ENCODE measurements around the gene GABARAPL2.
A peak's percentile ranks its signal among the peaks of the same experiment; 100 is the strongest.
"Not testable (repeated sequence)": the region's sequence is repeated elsewhere in the genome, so short reads cannot be mapped to it uniquely, and the experiment has no call there.

GABARAPL2 gene

DNA sequence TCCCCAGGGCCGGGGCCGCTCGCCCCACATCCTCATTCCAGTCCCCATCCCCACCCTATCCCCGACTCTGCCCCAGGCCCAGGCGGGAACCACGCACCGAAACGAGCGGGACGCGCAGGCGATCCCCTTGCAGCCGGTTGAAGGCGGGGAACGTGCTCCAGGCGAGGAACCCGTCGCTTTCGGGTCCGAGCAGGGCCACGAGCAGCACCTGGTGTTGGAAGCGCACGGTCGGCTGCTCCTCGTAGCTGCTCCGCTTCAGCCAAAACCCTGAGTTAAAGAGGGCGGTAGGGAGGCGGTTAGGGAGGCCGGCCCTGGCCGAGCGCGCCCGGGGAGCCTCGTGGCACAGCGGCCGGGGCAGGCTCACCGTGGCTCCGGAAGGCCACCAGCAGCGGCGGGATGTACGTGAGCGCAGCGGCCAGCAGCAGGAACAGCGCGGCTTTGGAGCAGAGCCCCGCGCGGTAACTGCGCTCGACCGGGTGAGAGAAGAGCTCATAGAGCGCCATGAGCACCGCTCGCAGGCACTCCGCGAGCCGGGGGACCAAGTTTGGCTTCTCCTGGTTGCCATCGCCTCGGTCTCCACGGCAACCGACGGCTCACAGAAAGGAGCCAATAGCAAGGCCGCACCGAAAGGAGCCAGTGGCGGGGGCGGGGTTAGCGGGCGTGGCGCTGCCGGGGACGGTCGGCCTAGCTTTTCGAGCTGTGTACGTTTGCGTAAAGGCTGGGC is 10.3 kb upstream of the GABARAPL2 start, which contains the start of gene TMEM231:
Gene TMEM231 (minus strand): TSS at position 546 of the 724 bp plus-strand sequence. CDS start 43 bp downstream, at position 503.
- peak; percentile 97 for DNase-seq

DNA sequence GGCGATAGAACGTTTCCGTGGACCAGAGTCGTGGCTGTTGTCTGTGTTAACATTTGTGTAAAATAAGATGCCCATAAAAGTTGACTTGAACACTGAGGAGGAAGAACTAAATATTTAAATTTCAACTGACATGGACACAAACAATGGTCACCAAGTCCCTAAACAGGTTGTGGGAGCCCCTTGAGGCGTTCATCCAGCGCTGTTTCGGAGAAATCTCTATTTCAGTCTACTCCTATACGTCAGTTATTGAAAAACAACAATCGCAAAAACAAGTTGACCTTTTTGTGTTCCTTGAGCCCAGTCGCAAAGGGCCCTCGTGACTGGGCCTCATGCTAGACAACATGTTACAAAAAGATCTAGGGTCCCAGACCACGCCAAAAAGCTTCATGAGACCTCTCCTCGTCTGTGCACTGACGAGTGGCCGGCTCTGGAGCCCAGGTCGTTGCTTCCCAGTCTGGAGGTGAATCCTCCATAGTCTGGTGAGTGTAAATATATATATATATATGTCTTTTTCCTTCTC is 9.7 kb upstream of the GABARAPL2 start:
- DNase-seq = no peak

DNA sequence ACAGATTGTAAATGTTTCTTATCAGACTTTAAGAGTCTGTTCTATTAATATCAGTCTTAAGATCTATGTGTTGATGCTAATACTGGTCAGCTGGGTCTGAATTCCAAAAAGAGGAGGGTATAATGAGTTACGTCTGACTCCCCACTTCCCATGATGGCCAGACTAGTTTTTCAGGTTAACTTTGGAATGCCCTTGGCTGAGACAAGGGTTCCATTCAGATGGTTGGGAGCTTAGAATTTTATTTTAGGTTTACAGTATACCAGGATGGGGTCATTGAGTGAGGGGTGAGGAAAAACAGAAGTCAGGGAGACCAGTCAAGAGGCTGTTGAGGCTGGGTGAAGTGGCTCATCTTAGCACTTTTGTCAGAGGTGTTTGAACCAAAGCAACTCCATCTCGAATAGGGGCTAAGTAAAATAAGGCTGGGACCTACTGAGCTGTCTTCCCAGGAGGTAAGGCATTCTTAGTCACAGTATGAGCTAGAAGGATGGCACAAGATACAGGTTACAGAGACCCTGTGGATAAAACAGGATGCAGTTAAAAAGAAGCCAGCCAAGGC is 7.3 kb upstream of the GABARAPL2 start:
- DNase-seq = no peak

DNA sequence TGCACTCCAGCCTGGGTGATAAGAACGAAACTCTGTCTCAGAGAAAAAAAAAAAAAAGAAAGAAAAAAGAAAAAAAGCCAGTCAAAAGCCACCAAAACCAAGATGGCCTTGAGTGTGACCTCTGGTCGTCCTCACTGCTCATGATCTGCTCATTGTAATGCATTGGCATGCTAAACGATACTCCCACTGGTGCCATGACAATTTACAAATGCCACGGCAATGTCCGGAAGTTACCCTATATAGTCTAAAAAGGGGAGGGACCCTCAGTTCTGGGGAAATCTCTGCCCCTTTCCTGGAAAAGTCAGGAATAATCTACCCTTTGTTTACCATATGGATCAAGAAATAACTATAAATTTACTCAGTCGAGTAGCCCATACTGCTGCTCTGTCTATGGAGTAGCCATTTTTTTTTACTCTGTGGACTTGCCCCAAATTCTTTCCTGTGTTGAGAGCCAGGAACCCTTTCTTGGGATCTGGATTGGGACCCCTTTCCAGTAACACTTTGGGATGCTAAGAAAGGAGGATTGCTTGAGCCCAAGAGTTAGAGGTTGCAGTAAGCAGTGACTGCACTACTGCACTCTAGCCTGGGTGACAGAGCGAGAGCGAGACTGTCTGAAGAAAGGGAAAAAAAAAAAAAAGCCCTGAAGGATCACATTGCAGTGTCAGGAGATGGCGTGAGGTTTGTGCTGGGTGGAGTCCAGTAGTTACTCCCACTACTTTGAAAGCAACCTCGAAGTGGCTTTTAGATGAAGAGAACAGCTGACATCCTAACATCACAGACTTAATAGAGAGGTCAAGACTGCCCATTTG is 6.4 kb upstream of the GABARAPL2 start:
- no peak for DNase-seq

DNA sequence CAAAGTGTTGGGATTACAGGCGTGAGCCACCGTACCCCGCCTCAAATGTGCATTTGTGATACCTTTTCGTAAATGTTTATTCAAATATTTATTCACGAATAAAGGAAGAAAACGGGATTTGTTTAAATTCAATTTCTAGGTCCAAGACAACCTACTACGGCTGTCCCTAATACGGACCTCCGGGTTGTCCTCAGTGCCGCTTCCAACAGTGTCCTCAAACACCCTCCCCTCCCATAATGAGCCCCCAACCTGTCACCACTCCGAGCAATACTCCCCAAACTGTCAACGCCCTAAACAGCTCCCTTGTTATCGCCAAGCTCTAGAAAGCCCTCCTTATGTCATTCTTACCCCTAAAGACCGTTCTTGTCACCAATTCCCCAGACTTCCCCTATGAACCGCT is 539 bp upstream of the GABARAPL2 start:
- no peak for DNase-seq

DNA sequence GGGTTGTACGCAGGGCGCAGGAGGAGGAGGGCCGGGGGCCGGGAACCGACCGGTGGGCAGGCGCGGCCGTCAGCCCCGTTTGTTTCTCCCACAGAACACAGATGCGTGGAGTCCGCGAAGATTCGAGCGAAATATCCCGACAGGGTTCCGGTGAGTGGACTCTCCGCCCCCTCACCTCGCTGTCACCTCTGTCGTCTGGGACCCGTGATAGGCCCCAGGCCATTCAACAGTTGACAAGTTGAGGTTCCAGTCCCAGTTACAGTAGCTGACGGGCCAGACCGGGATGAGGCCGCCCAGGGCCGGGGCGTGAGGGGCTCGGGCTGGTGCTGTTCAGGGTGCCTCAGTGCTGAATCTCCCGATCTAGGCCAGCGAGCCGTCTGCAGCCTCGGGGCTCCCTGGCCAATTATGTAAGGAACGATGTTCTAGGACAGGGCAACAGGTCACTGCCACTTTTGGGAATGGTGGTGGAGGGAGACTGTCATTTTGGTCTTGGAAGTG is 628 bp downstream of the GABARAPL2 start:
- DNase-seq = no peak

DNA sequence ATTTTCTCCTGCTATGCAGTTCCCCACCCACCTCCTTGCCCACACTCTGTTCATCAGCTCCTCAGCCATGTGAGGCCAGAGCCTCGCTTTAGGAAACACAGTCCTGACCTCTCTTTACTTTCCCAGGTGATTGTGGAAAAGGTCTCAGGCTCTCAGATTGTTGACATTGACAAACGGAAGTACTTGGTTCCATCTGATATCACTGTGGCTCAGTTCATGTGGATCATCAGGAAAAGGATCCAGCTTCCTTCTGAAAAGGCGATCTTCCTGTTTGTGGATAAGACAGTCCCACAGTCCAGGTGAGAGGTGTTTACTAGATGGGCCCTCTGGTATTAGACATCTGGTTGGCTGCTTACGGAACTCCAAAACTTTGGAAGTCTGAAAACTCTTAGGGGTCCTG is 1.7 kb downstream of the GABARAPL2 start:
- DNase-seq = no peak

DNA sequence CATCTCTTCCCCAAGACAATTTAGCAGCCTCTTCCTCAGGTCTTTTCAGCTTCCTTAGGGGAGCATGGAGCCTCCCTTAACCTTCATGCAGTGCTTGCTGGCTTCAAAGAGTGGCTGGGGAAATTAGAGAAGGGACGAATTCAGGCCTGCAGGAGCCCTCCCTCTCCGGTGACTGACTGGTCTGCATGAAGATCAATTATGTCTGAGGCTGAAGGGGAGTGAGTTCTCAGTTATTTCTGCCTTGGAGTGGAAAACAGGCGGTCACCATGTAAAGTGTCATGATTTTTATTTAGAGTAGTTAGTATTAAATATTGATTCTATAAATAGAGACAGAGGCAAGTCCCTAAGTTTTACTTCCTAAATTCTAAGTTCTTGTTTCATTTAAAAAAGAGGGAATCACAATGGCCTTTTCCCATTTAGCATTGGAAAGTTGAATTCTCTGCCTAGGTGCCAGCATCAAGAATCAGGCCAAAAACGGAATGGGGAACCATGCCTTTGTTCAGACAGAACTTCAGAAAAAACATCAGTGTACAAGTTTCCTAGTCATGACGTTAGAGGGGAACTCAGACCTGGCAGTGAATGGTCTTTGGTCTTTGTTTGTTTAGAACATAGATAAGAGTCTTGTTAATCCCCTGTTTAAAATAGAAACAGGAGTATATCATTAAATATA is 4.4 kb downstream of the GABARAPL2 start:
- DNase-seq = no peak

DNA sequence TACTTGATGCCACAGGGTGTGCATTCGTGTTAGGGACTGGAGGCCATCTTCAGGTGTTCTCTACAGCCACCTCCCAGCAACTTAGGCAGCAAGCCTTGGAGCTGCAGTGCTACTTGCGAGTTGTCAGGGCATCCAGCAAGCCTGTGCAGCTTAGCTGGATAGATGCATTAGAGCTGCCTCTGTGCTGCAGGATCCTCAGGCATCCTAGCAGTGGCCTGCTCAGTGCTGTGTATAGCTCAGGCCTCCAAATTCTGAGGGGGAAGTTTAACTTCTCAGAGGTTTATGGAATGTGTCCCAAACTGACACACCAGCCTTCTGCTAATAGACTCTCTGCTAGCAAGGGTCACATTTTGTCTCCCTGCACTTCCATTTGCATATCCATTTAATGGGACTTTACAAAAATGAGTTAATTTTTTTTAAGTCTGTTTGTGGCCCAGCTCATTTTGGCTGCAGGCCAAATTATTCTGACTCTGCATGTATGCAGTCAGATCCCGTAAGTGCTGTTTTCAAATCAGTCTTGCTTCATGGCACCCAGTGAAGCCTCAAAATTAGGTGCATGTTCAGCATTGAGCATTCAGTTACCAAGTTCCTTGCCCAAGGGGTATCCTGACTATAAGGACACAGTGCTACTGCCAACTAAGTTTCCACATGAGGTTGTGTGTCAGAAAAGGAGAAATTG is 6.8 kb downstream of the GABARAPL2 start:
- no peak for DNase-seq

DNA sequence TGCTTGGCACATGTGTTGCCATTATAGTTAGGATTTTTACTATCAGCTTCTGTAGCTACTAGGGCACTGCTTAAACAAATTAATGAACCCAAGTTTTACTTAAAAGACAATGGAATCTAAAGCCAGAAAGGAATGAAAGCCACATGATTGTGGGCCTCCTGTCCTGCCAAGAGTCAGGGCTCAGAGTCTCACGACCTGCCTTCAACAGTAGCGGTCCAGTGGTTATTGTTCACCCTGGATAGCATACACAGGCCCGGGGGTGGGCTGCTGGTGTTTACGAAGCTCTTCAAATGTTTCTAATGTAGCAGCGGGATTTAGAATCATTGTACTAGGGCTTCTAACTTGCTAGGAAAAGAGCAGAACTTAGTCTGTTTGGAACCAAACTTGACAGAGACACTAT is 7.8 kb downstream of the GABARAPL2 start:
- no peak for DNase-seq

DNA sequence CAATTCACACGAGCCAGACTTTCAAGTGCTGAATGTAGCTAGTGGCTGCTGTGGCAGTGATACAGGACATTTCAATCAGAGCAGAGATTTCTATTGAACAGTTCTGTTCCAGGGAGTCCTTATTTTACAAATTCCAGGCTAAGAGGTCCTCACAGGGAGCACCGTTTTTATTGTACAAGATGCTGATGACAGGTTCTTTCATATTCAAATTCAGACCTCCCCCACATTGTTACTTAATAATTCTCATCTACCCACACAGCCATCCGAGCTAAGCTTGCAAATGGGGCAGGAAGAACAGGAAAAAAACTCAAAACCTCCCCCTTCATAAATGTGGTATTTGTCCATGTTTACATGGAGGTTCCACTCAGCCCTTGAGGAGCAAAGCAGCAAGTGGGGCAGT is 9.8 kb downstream of the GABARAPL2 start:
- no peak for DNase-seq

DNA sequence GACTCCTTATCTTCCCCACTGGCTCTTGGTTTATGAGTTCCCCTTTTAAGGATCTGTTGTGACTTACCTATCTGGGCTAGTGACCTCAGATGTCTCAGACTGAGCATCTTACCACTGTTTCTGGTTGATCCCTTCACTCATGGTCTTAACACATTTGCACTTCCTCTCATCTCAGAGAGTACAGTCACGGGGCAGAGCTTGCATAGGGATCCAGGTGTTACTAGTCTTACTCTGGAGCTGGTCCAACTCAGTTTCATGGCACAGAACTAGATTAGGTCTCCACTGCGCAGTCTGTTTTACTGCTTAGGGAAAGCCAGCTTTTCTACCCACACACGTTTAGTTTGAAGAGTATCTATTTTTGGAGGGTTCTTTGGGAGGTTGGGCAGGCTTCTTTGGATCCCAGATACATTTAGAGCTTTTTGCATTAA is 10.2 kb downstream of the GABARAPL2 start:
- DNase-seq = no peak

DNA sequence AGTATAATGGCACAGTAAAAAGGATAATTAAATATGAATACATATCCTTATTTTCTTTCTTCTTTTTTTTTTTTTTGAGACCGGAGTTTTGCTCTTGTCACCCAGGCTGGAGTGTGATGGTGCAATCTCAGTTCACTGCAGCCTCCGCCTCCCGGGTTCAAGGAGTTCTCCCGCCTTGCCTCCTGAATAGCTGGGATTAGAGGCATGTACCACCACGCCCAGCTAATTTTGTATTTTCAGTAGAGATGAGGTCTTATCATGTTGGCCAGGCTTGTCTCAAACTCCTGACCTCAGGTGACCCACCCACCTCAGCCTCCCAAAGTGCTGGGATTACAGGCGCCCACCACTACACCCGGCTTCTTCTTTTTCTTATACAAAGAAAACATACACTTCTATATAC is 12.0 kb downstream of the GABARAPL2 start:
- DNase-seq = no peak

DNA sequence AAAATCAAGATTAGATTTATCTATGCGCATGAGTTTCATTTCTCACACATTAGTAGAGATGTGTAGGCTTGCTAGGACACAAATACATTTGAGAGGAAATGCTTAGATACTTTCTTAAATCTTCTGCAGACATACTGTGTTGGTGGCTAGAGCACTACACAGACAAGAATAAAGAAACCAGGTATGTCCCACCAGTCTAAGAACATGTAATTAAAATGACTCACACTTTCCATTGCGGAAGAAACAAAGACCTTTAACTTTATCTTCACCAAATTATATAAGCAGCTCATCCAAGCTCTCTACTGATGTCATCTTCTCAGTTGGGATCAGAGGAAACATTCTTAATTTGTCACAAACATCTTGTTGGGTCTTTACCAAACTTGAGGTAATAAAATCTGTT is 12.5 kb downstream of the GABARAPL2 start:
- no peak for DNase-seq

DNA sequence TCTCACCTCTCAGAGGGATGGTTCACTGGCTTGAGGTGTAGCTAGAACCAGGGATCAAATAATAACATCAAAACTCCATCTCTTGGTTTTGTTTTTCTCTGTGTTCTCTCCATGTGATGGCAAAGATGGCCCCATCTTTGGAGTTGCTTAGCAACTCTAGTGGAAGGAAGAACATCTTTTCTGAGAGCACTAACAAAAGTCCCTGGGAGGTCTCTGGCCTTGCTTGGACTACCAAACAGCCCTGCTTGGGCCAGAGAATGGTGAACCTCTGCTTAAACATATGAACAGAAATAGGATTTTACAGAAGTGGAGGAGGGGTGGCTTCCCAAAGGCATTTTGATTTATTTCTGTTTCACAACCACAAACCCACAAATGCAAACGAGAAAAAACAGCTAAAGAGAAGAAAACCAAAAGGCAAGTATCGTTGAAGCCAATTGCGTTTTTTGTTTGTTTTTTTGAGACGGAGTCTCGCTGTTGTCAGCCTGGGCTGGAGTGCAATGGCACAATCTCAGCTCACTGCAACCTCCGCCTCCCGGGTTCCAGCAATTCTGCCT is 13.2 kb downstream of the GABARAPL2 start:
- DNase-seq = no peak

DNA sequence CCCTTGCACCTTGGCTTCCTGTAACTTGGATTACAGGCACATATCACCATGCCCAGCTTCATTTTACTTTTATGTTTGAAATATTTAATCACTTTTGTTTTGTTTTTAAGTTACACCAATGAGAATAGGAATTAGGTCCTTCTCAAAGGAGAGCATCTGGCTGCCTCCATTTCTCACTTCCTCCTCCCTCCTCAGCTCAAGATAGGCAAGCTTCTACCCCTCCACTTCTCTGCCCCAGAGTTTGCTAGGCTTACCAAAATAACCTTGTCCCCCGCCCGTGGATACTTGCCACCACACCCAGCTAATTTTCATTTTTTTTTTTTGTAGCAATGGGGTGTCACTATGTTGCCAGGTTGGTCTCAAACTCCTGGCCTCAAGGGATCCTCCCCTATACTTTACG is 17.9 kb downstream of the GABARAPL2 start:
- DNase-seq = no peak

DNA sequence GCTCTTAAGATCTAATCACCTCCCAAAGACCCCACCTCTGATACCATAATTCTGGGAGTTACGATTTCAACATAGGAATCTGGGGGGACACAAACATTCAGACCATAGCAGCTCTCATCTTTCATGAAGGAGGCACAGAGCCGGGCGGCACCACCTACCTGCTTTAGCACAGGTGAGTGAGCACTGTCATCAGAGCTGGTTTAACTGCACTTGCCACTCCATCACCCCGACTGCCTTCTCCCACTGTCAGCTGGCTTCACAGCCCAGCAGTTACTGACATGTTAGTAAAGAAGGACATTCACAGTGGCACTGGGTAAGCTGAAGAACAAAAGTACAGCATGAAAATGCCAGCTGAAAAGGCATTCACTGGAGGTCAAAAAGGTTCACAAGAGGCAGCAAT is 22.5 kb downstream of the GABARAPL2 start:
- no peak for DNase-seq

DNA sequence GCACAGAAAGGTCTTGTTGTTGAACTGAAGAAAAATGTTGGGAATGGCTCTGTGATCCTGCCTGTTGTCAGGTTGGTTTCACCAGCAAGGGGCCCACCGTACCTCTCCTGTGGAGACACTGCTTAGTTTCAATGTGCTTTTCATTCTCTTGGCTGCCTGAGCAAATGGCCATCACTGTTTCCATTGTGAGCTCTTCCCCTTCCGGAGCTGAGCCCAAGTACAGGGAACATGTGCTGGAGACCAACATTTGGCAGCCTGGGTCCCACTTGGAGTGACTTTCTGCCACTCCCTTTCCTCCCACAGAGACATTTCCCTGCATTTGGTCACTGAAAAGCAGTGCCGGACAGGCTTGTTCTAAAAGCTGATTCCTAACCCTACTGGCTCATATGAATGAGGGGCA is 23.1 kb downstream of the GABARAPL2 start:
- DNase-seq = no peak

DNA sequence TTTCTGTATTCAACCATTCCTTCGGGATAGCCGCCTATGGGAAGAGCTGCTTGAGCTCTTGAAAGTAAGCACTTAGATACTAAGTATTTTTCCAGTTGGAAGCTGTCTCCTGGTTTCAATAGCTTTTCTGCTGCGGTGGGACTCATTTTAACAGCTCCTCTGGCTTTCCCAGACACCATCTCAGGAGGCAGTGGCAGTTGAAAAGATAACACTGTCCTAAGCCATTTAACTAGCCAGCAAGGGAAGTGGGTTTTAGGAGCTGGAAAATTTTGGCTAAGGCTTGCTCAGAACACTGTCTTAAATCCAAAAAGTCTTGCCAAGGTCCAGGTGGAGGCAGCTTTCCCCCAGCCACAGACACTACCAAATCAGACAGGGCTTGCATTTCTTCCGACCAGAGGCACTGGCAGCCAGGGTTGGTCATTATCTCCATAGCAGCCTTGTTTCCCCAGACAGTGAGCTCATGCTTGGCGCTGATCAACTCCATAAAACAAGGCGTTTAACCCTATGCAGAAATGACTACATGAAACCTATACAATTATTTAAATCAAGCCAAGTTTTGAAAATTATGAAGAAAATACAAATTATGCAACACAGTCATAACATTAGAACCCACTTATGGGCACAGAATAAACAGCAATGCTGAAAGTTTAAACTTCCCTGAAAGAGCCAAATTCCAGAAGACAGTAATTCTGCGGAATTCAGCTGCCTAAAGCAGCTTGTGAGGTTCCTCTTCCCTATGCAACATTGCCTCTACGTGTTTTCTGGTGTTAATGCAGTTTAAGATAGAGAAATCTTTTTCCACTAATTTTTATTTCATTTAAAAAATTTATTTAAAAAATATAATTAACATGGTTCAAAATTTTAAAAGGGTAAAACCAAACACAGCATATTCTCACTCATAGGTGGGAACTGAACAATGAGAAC is 25.0 kb downstream of the GABARAPL2 start:
- no peak for DNase-seq

DNA sequence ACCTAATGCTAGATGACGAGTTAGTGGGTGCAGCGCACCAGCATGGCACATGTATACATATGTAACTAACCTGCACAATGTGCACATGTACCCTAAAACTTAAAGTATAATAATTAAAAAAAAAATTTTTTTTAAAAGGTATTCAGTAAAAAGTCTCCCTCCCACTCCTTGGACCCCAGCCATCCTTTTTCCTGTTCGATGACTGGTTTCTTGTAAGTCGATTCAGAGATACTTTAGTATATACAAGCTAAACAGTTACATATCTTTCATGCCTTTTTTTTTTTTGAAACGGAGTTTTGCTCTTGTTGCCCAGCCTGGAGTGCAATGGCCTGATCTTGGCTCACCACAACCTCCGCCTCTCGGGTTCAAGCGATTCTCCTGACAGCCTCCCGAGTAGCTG is 25.7 kb downstream of the GABARAPL2 start:
- DNase-seq = not testable (repeated sequence)

DNA sequence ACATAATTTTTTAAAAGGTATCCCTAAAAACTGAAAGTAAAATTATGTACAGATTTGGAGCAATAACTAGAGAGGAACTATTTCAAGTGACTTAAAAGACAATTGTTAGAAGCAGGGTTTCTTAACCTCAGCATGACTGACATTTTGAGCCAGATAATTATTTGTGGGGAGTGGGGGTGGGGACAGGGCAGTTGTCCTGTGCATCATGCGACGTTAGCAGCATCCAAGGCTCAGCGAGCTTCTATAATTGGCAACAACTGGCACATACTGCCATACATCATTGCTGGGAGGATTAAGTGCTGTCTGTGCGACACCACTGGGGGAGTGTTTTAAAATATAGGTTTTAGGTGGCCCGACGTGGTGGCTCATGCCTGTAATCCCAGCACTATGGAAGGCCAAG is 27.1 kb downstream of the GABARAPL2 start:
- DNase-seq = no peak
